Astrocyte (in vitro differentiated cells and primary cell): ENCODE measurements around the gene C3.

Experiments
- EZH2 ChIP-seq: IDR thresholded peaks from 2 replicates; pipeline ENCODE4 v1.6.1; 2012; ENCODE audit warnings: mild to moderate bottlenecking, low read length, inconsistent platforms; ENCODE audit not compliant: insufficient read depth
- TF ChIP-seq, protein P1 (sequence below): IDR thresholded peaks from 2 replicates; pipeline ENCODE4 v1.5.1; 2011; ENCODE audit warnings: low read depth, mild to moderate bottlenecking, inconsistent platforms, low read length, moderate library complexity; ENCODE audit not compliant: insufficient read depth

DNA sequence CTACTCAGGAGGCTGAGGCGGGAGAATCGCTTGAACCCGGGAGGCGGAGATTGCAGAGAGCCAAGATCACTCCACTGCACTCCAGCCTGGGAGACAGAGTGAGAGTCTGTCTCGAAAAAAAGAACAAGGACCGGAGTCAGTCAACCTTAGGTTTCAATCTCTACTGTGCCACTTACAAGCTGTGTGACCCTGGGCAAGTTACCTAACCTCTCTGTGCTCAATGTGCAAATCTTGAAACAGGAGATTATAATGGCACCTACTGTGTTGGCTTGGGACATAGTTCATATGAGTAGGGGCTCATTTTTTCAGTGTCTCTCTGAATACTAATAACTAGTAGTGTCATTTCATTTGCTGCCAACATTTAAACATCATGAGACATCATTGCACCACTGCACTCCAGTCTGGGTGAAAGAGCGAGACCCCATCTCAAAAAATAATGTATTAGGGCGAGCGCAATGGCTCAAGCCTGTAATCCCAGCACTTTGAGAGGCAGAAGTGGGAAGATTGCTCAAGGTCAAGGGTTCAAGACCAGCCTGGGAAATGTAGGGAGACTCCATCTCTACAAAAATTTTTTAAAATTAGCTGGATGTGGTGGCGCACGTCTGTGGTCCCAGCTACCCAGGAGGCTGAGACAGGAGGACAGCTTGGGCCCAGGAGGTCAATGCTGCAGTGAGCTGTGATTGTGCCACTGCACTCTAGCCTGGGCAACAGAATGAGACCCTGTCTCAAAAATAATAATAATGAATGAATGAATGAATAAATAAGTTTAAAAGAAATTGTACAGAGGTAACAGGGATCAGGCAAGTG, 5.5 kb downstream of the C3 start:
- TF ChIP-seq, protein P1, sequence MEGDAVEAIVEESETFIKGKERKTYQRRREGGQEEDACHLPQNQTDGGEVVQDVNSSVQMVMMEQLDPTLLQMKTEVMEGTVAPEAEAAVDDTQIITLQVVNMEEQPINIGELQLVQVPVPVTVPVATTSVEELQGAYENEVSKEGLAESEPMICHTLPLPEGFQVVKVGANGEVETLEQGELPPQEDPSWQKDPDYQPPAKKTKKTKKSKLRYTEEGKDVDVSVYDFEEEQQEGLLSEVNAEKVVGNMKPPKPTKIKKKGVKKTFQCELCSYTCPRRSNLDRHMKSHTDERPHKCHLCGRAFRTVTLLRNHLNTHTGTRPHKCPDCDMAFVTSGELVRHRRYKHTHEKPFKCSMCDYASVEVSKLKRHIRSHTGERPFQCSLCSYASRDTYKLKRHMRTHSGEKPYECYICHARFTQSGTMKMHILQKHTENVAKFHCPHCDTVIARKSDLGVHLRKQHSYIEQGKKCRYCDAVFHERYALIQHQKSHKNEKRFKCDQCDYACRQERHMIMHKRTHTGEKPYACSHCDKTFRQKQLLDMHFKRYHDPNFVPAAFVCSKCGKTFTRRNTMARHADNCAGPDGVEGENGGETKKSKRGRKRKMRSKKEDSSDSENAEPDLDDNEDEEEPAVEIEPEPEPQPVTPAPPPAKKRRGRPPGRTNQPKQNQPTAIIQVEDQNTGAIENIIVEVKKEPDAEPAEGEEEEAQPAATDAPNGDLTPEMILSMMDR: no peak
- no peak for TF ChIP-seq EZH2
